ENCODE data around the gene LGALS7B.
"Not testable (repeated sequence)": the region's sequence is repeated elsewhere in the genome, so short reads cannot be mapped to it uniquely, and the experiment has no call there.

LGALS7B gene

DNA sequence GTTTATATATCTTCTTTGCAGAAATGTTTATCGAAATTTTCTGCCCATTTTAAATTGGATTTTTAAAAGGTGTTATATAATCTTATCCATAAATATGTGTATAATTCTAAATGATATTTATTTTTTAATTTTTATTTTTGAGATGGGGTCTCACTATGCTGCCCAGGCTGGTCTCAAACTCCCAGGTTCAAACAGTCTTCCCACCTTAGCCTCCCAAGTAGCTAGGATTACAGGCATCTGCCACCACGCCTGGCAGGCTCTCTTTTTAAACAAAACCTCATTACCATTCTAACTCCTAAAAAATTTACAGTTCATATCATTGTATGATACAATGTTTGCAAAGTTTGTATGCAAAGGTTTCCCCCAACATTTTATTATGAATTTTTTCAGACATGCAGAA, 7.2 kb downstream of the LGALS7B start:
- no peak for DNase-seq (ENCODE audit: low read depth)

- not testable (repeated sequence) for DNase-seq (ENCODE audit: low read depth)
These were observed 8.8 kb downstream of the LGALS7B start for GRCh38 chr19:38797781-38798180.

DNA sequence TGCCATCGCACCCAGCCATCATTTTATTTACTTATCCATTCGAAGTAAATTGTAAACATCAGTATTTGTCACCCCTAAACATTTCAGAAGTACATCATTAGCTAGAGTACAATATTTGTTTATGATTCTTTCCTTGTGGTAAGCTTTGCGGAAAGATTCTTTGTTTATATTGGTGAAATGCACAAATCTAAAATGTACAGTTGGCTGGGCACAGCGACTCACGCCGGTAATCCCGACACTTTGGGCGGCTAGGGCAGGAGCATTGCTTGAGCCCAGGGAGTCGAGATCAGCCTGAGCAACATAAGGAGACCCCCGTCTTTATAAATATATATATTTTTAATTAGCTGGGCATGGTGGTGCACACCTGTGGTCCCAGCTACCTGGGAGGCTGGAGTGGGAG, 10.1 kb downstream of the LGALS7B start:
- DNase-seq (ENCODE audit: low read depth): no peak

DNA sequence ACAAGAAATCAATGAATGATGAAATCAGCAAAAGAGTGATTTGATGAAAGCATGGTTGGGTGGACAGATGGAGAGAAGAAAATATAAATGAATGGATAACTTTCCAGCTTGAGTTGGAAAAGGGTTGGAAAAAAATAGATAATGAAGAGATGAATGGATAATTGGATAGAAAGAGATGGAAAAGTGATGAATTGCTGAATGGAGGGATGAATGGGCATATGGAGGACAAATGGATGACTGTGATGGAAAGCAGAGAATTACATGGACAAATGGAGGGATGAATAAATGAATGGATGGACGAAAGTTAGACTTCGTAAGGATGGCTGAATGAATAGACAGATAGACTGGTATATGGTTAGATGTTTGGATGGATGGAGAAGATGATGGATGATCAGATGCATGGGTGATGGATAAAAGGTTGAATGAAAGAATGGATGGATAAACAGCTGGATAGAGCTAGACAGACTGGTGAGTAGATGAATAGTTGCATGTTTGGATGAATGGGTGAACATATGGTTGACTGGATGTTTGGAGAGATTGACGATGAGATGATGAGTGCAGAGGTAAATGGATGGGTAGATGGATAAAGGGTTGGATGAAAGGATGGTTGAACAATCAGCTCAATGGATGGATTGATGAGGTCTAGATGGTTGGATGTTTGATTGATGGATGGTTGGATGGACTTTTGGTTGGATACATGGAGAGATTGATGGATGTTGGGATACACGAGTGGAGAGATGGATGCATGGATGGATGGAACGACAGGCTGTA, 11.8 kb downstream of the LGALS7B start:
- no peak for DNase-seq (ENCODE audit: low read depth)

GRCh38 chr19:38801359-38802095, 12.5 kb downstream of the LGALS7B start:
- no peak for DNase-seq (ENCODE audit: low read depth)

- DNase-seq (ENCODE audit: low read depth): no peak
These were observed 14.5 kb downstream of the LGALS7B start for GRCh38 chr19:38803543-38803942.

DNA sequence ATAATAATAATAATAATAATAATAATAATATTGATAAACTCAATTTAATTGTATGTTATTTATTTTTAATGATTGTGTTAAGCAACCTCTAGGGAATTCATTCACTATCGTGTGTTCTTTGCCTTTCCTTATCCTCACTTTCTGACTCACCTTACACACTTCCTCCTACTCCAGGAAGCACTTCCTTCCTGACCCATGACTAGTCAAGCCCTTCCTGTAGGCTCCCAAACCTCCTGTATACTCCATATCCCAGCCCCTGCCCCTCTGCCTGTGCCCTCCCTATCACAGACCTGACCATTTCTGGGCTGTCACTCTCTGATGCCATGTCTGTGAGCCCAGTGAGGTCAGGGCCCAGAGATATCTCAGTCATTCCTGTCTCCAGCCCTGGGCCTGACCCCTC, 16.2 kb downstream of the LGALS7B start:
- DNase-seq (ENCODE audit: low read depth): no peak

DNA sequence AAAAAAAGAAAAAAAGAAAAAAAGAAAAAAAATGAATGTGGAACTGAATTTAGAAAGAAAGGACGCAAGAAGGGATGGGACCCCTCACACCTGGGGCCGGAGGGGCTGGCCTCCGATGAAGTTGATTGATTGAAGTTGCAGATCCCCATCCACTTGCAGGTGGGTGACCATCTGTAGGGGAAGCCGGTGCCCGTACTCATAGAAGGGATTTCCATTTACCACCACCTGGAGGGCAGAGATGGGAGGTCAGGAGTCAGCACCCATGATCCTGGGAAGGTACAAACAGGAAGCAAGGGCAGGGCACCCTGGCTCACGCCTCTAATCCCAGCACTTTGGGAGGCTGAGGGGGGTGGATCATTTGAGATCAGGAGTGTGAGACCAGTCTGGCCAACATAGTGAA, 17.4 kb downstream of the LGALS7B start:
- no peak for DNase-seq (ENCODE audit: low read depth)

- peak; percentile 66 for DNase-seq (ENCODE audit: low read depth)
These were observed 18.5 kb downstream of the LGALS7B start for GRCh38 chr19:38807374-38808098.

- no peak for DNase-seq (ENCODE audit: low read depth)
These were observed 19.7 kb downstream of the LGALS7B start for GRCh38 chr19:38808741-38809140.

DNA sequence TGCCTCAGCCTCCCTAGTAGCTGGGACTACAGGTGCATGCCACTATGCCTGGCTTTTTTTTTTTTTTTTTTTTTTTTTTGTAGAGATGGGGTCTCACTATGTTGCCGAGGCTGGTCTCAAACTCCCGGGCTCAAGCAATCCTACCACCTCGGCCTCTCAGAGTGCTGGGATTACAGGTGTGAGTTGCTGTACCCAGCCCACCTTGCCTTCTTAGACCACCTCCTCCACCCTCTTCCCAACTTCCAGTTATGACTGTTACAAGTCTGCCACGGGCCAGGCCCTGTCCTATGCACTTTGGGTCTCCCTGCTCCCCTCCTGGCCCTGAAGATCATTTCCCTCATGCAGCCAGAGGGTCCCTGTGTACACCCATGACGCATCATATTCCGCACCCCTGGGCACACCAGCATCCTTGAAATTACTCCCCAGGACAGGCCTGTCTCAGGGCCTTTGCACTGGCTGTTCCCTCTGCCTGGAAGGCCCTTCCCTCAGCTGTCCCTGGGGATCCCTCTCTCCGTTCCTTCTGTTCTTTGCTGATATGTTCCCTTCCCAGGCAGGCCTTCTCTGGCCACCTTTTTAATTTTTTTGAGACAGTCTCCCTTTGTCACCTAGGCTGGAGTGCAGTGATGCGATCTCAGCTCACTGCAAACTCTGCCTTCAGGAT, 20.7 kb downstream of the LGALS7B start:
- no peak for DNase-seq (ENCODE audit: low read depth)

DNA sequence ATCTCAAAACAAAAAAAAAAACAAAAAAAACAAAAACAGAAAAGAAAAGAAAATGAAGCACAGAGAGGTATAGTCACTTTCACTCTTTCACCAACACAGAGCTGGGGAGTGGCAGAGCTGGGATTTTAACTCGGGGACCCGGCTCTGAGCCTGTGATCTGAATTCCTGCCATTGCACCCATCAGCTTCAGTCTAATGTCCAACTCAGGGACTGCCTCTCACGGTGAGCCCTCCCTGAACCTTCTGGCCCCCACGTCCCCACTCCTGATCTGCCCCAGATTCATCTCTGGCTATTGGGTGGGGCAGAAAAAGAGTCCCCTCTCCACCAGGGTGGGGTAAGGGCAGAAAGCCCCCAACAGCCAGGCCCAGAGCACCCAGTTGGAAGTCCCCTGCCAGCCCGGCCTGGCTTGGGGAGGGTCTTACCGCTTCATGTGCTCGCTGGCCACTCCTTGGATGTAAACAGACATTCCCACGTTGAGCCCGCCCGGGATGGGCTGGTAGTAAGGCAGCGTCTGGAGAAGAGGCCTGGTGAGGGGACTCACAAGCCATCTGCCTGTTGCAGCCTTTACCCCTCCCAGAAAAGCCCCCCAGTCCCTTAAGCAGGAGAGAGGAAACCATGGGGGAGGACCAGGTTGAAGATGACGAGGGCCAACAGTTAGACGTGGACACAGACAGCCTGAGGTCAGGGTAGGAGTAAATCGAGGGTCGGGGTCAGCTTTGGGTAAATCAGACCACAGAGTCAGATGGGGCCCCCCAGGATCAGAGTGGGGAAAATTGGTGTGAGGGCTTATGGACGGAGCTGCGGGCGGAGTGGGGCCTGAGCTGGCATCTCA, 23.2 kb downstream of the LGALS7B start:
- no peak for DNase-seq (ENCODE audit: low read depth)

DNA sequence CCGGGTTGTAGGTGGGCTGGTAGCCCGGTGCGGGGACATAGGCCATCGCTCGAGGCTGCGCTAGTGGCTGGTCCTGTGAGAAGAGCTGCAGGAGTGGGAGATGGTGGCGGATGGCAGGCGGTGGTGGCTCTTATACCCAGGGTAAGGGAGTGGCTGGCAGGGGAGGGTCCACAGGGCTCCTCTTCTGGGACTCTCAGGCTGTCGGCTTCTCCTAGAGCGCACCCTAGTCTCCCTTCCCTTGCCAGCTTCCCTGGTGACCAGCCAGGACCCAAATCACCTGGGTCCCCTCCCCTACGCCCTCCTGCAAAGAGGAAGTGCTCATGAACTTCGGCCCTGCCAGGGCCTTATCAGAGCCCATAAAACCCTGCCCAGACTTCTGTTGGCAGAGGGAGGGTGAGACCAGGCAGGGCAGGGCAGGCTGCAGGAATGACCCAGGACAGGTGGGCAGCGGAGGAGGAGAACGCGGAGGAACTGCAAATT, 23.9 kb downstream of the LGALS7B start, which contains the start of gene LGALS4:
LGALS4 (minus strand) TSS at position 105 of the 480 bp plus-strand sequence; CDS start at position 46, 59 bp downstream.
- no peak for DNase-seq (ENCODE audit: low read depth)

- no peak for DNase-seq (ENCODE audit: low read depth)
These were observed 24.3 kb downstream of the LGALS7B start for GRCh38 chr19:38813323-38813722.

GRCh38 chr19:38813932-38814331, 24.9 kb downstream of the LGALS7B start:
- not testable (repeated sequence) for DNase-seq (ENCODE audit: low read depth)

DNA sequence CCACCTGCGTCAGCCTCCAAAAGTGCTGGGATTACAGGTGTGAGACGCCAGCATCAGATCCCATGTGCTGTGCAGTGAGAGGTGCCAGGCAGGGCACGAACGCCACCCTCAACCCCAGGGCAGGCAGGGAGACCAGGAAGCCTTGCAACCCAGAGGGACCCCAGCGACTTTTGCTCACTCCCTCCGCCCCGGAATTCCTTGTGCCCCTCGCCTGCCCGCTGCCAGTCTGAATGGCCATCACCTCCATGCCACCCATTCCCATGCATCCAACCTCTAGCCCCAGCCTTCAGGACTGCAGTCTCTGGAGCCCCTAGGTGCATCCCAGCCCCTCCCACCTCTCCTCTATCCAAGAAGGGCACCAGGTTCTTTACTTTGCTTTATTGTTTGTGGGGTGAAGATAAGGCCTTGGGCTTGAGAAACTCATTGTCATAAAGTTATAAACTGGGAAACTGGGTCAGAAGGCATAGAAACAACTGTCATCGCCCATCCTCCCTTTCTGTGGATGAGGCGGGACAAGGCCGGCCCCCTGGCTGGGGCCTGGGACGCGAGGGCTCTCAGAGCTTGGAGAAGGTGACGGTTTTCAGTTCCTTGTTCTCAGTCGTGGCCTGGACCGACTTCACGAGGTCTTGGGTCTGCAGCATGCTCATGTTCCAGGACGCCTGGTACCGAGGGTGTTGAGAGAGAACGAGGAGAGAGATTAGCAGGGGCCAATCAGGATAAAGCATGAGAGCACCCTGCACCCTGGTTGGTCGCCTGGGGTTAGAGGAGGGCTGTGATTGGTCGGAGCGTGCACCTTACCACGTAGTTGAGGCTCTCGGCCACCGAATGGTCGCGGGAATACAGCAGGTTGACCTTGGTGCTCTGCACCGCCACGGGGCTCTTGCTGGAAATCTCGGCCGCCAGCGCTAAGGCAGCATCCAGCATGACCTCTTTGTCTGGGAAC, 26.3 kb downstream of the LGALS7B start:
- no peak for DNase-seq (ENCODE audit: low read depth)

- no peak for DNase-seq (ENCODE audit: low read depth)
These were observed 27.2 kb downstream of the LGALS7B start for GRCh38 chr19:38816131-38816750.

DNA sequence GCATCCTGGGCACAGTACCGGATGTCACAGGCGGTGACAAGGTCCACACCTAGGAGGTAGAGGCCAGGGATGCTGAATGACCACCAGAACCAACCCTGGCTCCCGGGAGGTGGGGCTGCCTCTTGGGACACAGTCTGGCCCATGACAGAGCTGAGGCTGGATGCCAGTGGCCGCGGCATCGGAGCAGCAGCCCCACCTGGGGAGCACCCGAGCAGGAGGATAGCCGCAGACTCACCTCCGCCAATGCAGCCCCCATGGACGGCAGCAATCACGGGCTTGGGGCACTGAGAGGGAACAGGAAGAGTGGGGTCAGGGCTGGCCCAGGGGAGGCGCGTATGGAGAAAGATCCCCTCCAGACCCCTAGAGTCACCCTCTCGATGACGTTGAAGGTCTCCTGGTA, 28.1 kb downstream of the LGALS7B start:
- no peak for DNase-seq (ENCODE audit: low read depth)

GRCh38 chr19:38819231-38819920, 30.4 kb downstream of the LGALS7B start:
- DNase-seq (ENCODE audit: low read depth): no peak

Data from iris pigment epithelial cell (primary cell).